Measurements from ENCODE around the gene CCL8. TPM values are rescaled to one million over a fixed set of nuclear protein-coding genes. Genes with fewer than 3 reads are reported as not detected.

CCL8 gene
- total RNA-seq, 2 donors from 2014 or later = not detected

- DNase-seq = peak; percentile 44
- H3K27me3 ChIP-seq (ENCODE audit: control insufficient read depth, insufficient read depth, low read length, poor library complexity, severe bottlenecking) = peaks cover 4% of the 10 kb centered on the region
- no peak overlapping the region for H3K9ac ChIP-seq (ENCODE audit: extremely low read depth, low read length, poor library complexity, severe bottlenecking)
- TF ChIP-seq CTCF (conservative IDR thresholded peaks at IDR 0.05) = no peak
- H3K4me1 Mint-ChIP-seq = peaks cover 11% of the 10 kb centered on the region
- H3K27me3 Mint-ChIP-seq (ENCODE audit: insufficient read depth) = peaks cover 20% of the 10 kb centered on the region
- WGBS, 2 experiments (ENCODE audit: insufficient coverage in 1 of 2, insufficient read length in 1 of 2) = 13% methylated on average over 1 of the region's 1 CpG; no CpG with 5 or more reads in 1 of the 2 experiments
- no peak overlapping the region for H3K27ac Mint-ChIP-seq
- no peaks in the 10 kb centered on the region for H3K9me3 Mint-ChIP-seq
- no peak overlapping the region for H3K4me3 ChIP-seq (ENCODE audit: low read length)
- H3K4me3 Mint-ChIP-seq = no peak overlapping the region
- H3K9me3 ChIP-seq (ENCODE audit: control insufficient read depth, low read length) = no peaks in the 10 kb centered on the region
- H3K36me3 ChIP-seq (ENCODE audit: control insufficient read depth, insufficient read depth, low read length) = no peaks in the 10 kb centered on the region
- H3K36me3 Mint-ChIP-seq (ENCODE audit: low read depth) = no peaks in the 10 kb centered on the region
- H3K4me1 ChIP-seq (ENCODE audit: control insufficient read depth, insufficient read depth, low read length) = no peaks in the 10 kb centered on the region
- H3K27ac ChIP-seq (ENCODE audit: low read depth, low read length) = no peak overlapping the region
These were observed 46.8 kb downstream of the CCL8 start for GRCh38 chr17:34366010-34366409.

GRCh38 chr17:34366529-34367107, 47.4 kb downstream of the CCL8 start:
- no peaks in the 10 kb centered on the region for H3K4me1 ChIP-seq (ENCODE audit: control insufficient read depth, insufficient read depth, low read length)
- H3K27me3 Mint-ChIP-seq (ENCODE audit: insufficient read depth) = peaks cover 26% of the 10 kb centered on the region
- no peak overlapping the region for H3K27ac Mint-ChIP-seq
- H3K4me3 Mint-ChIP-seq = no peak overlapping the region
- H3K36me3 ChIP-seq (ENCODE audit: control insufficient read depth, insufficient read depth, low read length) = no peaks in the 10 kb centered on the region
- H3K9ac ChIP-seq (ENCODE audit: extremely low read depth, low read length, poor library complexity, severe bottlenecking) = no peak overlapping the region
- peaks cover 11% of the 10 kb centered on the region for H3K4me1 Mint-ChIP-seq
- no peaks in the 10 kb centered on the region for H3K36me3 Mint-ChIP-seq (ENCODE audit: low read depth)
- H3K9me3 Mint-ChIP-seq = no peaks in the 10 kb centered on the region
- no peak overlapping the region for H3K4me3 ChIP-seq (ENCODE audit: low read length)
- H3K9me3 ChIP-seq (ENCODE audit: control insufficient read depth, low read length) = no peaks in the 10 kb centered on the region
- no peak overlapping the region for H3K27ac ChIP-seq (ENCODE audit: low read depth, low read length)
- no peak for TF ChIP-seq CTCF (conservative IDR thresholded peaks at IDR 0.05)
- H3K27me3 ChIP-seq (ENCODE audit: control insufficient read depth, insufficient read depth, low read length, poor library complexity, severe bottlenecking) = peaks cover 4% of the 10 kb centered on the region
- WGBS, 2 experiments (ENCODE audit: insufficient coverage in 1 of 2, insufficient read length in 1 of 2) = 84 to 93% methylated on average over 2 to 4 of the region's 4 CpGs
- peak; percentile 42 for DNase-seq

DNA sequence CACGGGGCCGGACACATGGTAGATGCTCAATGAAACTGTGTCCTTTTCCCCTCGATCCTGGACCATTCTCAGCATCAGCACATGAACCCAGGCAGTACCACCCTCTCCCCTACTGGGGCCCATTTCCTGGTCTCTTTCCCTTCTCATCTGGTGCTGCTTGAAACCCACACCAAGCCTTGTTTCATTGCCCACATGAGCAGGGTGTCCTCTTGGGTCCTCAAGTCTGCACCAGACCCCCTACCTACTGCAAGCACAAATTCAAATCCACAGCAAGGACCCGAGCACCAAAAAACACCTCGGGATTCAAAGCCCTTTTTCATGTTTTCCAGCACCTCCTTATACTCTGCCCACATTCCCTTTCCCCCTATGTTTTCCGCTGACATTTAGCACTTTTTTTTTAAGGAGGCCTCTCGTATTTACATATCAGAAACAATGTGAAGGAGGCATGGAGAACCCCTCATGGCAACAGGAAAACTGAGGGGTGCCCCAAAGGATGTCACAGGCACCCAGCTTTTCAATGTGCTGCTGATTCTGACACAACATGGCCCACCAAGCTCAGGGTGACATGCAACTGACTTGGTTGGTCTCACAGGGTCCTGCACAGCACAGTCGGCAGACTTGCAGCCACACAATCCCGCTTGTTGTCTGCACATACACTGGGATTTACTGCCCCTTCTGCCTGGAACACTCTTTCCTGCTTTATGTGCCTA, 48.4 kb downstream of the CCL8 start:
- Histone ChIP-seq H3K4me3 (ENCODE audit: low read length) (no peak overlapping the region), H3K27me3 (ENCODE audit: control insufficient read depth, insufficient read depth, low read length, poor library complexity, severe bottlenecking) (peaks cover 12% of the 10 kb centered on the region), H3K27ac (ENCODE audit: low read depth, low read length) (no peak overlapping the region), H3K9ac (ENCODE audit: extremely low read depth, low read length, poor library complexity, severe bottlenecking) (no peak overlapping the region), H3K9me3 (ENCODE audit: control insufficient read depth, low read length) (no peaks in the 10 kb centered on the region), H3K36me3 (ENCODE audit: control insufficient read depth, insufficient read depth, low read length) (no peaks in the 10 kb centered on the region), H3K4me1 (ENCODE audit: control insufficient read depth, insufficient read depth, low read length) (no peaks in the 10 kb centered on the region)
- peaks cover 27% of the 10 kb centered on the region for H3K27me3 Mint-ChIP-seq (ENCODE audit: insufficient read depth)
- 90 to 92% methylated on average over 7 to 9 of the region's 9 CpGs for WGBS, 2 experiments (ENCODE audit: insufficient coverage in 1 of 2, insufficient read length in 1 of 2)
- H3K9me3 Mint-ChIP-seq = no peaks in the 10 kb centered on the region
- no peak for TF ChIP-seq CTCF (conservative IDR thresholded peaks at IDR 0.05)
- H3K4me3 Mint-ChIP-seq = no peak overlapping the region
- H3K4me1 Mint-ChIP-seq = peaks cover 11% of the 10 kb centered on the region
- no peak overlapping the region for H3K27ac Mint-ChIP-seq
- H3K36me3 Mint-ChIP-seq (ENCODE audit: low read depth) = no peaks in the 10 kb centered on the region
- DNase-seq = peak; percentile 44
